ENCODE measurements around the gene JOSD2. TPM values are rescaled to one million over a fixed set of nuclear protein-coding genes. Genes with fewer than 3 reads are reported as not detected.
A peak's percentile ranks its signal among the peaks of the same experiment; 100 is the strongest.

Gene JOSD2
- total RNA-seq, 2 experiments from 2014 or later, result 40.2 to 41.7 TPM

DNA sequence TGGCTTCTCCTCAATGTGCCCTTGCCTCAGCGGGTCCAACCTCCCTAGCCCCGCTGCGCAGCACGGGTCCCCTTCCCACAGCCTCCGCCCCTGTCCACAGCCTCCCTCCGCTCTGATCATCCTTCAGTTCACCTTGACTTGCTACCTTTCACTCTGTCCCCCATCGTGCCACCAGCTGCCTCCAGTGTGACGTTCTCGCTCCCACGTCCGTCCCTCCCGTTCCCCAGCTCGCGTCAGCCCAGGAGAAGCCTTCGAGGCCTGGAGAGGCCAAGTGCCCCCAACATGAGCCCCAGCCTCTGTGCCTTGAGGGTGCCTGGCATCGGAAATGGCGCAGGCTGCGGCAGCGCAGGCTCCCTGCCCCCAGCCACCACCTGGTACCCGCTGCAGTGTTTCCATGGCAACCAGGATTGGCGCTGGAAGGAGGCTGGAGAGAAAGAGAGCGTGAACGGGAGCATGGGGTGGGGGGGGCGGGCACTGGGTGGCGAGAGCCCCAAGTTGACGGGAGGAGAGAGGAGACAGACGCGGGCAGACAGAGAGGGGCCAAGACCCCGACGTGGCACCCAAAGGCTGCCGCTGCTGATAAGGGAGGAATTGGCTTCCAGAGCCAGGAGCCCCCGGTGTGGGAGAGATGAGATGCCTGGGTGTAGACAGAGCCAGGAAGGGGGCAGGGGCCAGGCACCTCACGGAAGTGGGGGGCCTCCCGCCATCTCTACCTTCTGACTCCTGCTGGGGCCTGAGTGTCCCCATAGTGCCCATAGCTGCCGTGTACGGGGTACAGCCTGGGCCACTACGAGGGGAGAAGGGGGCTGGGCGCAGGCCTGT lies 3.6 kb upstream of the JOSD2 start:
- ATAC-seq, result no peak
- no peak for DNase-seq
- peaks cover 10% of the 10 kb centered on the region for H3K4me1 Mint-ChIP-seq
- CTCF ChIA-PET, result no interaction called here
- no peaks in the 10 kb centered on the region for H3K36me3 Mint-ChIP-seq
- no peak overlapping the region for H3K27ac Mint-ChIP-seq
- H3K4me3 Mint-ChIP-seq, result no peak overlapping the region
- H3K27me3 Mint-ChIP-seq, result peaks cover 11% of the 10 kb centered on the region
- no peaks in the 10 kb centered on the region for H3K9me3 Mint-ChIP-seq (ENCODE audit: low read depth)

DNA sequence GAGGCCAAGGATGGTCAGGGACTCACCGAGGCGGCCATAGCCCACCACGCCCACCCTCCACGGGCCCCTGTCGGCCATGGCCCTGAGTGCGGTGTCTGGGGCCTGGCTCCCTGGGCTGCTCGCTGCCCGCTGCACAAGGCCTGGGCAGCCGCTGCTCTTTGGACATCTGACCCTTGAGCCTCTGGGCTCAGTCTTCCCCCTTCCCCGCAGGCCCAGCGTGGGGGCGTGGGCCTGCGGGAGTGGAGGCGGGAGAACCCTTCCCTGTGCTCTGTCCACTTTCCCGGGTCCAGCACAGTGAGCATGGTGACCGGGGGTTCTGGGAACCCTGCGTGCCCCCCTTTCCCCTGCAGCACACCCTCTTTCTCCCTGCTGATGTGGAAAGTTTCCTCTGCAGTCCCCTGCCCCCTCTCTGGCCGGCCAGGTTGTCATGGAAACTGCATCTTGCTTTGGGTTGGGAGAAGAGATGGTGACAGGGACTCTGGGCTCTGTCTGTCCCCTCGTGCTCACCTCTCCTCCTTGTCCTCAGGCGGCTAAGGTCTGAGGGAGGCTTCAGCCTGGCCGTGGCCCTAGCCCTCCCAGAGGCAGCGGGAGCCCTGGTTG lies 2.9 kb upstream of the JOSD2 start, which contains the start of gene ASPDH:
Gene ASPDH, minus strand, starts transcription at position 168 of the 600 bp plus-strand sequence. Its CDS starts 90 bp downstream, at position 78.
- DNase-seq (no peak), ATAC-seq (no peak)
- H3K27me3 Mint-ChIP-seq, result peaks cover 11% of the 10 kb centered on the region
- peaks cover 13% of the 10 kb centered on the region for H3K4me1 Mint-ChIP-seq
- H3K27ac Mint-ChIP-seq, result no peak within 1 kb of the TSS
- H3K4me3 Mint-ChIP-seq, result no peak within 1 kb of the TSS
- no peaks in the 10 kb centered on the region for H3K9me3 Mint-ChIP-seq (ENCODE audit: low read depth)
- CTCF ChIA-PET, result interaction anchor here (0.5 kb wide), 1 partner anchor 152 kb away, joined by 3 read pairs; no protein-coding TSS in a partner anchor
- no peaks in the 10 kb centered on the region for H3K36me3 Mint-ChIP-seq

- H3K4me3 Mint-ChIP-seq, result no peak overlapping the region
- peaks cover 11% of the 10 kb centered on the region for H3K27me3 Mint-ChIP-seq
- H3K9me3 Mint-ChIP-seq (ENCODE audit: low read depth), result no peaks in the 10 kb centered on the region
- no peaks in the 10 kb centered on the region for H3K36me3 Mint-ChIP-seq
- H3K4me1 Mint-ChIP-seq, result peaks cover 15% of the 10 kb centered on the region
- no peak overlapping the region for H3K27ac Mint-ChIP-seq
- CTCF ChIA-PET, result interaction anchor here (0.5 to 2.9 kb wide), 2 partner anchors 153 to 156 kb away, joined by 3 to 13 read pairs; no protein-coding TSS in a partner anchor
- ATAC-seq, result no peak
- no peak for DNase-seq
Measured at GRCh38 chr19:50512999-50513745, 2.2 kb upstream of the JOSD2 start.

GRCh38 chr19:50512112-50512998 lies 1.4 kb upstream of the JOSD2 start:
- DNase-seq (no peak), ATAC-seq (no peak)
- Mint-ChIP-seq H3K4me1 (peaks cover 15% of the 10 kb centered on the region), H3K9me3 (ENCODE audit: low read depth) (no peaks in the 10 kb centered on the region), H3K27ac (no peak overlapping the region), H3K36me3 (no peaks in the 10 kb centered on the region), H3K27me3 (peaks cover 11% of the 10 kb centered on the region), H3K4me3 (peak overlapping the region; percentile 93)
- CTCF ChIA-PET, result interaction anchor here (1.5 to 2.9 kb wide), 5 partner anchors 33 to 155 kb away, joined by 4 to 13 read pairs (median 6); no protein-coding TSS in a partner anchor

DNA sequence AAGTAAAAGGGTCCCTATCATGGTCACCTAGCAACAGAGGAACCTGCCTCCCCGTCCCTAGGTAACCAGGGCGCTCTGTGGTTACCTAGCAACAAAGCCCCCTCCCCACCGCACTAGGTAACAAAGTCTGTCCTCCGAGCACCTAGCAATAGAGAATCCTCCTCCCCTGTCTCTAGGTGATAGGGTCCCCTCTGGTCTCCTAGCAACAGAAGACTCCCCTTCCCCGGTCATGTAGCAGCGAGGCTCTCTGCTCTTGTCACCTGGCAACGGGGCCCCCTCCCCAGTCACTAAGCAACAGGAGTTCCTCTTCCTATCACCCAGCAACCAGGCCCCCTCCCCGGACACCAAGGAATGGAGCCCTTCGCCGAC lies 307 bp downstream of the JOSD2 start:
- Mint-ChIP-seq H3K4me3 (peak overlapping the region; percentile 93), H3K9me3 (ENCODE audit: low read depth) (no peaks in the 10 kb centered on the region), H3K27ac (peak overlapping the region; percentile 89), H3K4me1 (peaks cover 15% of the 10 kb centered on the region), H3K36me3 (no peaks in the 10 kb centered on the region), H3K27me3 (peaks cover 4% of the 10 kb centered on the region)
- CTCF ChIA-PET, result interaction anchor here (1.0 to 2.9 kb wide), 9 partner anchors 26 to 182 kb away, joined by 3 to 13 read pairs (median 5); no protein-coding TSS in a partner anchor
- no peak for DNase-seq
- ATAC-seq, result no peak

- no peak for DNase-seq
Measured at GRCh38 chr19:50510121-50510670, 795 bp downstream of the JOSD2 start.

DNA sequence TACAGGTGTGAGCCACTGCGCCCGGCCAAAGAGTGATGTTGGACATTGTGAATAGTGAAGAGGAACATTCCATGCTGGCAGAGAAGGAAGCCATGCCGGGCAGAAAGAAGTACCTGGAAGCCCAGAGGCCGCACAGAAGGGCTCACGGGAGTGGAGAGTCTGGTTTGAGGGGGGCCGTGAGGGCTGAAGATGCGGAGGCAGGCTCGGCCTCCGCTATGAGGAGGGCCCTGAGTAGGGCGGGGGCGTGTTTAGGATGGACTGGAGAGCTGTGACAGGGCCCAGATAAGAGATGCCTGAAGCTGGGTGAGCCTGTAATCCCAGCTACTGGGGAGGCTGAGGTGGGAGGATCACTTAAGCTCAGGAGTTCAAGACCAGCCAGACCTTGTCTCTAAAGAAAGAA lies 1.6 kb downstream of the JOSD2 start:
- Mint-ChIP-seq H3K27me3 (peaks cover 2% of the 10 kb centered on the region), H3K4me1 (peaks cover 15% of the 10 kb centered on the region), H3K4me3 (peak overlapping the region; percentile 44), H3K36me3 (no peaks in the 10 kb centered on the region), H3K9me3 (ENCODE audit: low read depth) (no peaks in the 10 kb centered on the region), H3K27ac (no peak overlapping the region)
- ATAC-seq, result no peak
- CTCF ChIA-PET, result interaction anchor here (2.0 kb wide), 1 partner anchor 47 kb away, joined by 7 read pairs; no protein-coding TSS in a partner anchor
- DNase-seq, result no peak

More at GRCh38 chr19:50510121-50510670, 795 bp downstream of the JOSD2 start:
- CTCF ChIA-PET, result interaction anchor here (1.5 to 2.9 kb wide), 4 partner anchors 27 to 182 kb away, joined by 3 to 13 read pairs (median 6); no protein-coding TSS in a partner anchor
- peak overlapping the region; percentile 89 for H3K27ac Mint-ChIP-seq
- no peaks in the 10 kb centered on the region for H3K9me3 Mint-ChIP-seq (ENCODE audit: low read depth)
- peak overlapping the region; percentile 93 for H3K4me3 Mint-ChIP-seq
- no peak for ATAC-seq
- H3K27me3 Mint-ChIP-seq, result peaks cover 3% of the 10 kb centered on the region
- H3K4me1 Mint-ChIP-seq, result peaks cover 15% of the 10 kb centered on the region
- H3K36me3 Mint-ChIP-seq, result no peaks in the 10 kb centered on the region

GRCh38 chr19:50508843-50509190 lies 2.2 kb downstream of the JOSD2 start:
- Mint-ChIP-seq H3K27me3 (no peaks in the 10 kb centered on the region), H3K4me1 (peaks cover 15% of the 10 kb centered on the region), H3K9me3 (ENCODE audit: low read depth) (no peaks in the 10 kb centered on the region), H3K36me3 (no peaks in the 10 kb centered on the region), H3K4me3 (no peak overlapping the region), H3K27ac (no peak overlapping the region)
- ATAC-seq (no peak), DNase-seq (no peak)
- CTCF ChIA-PET, result interaction anchor here (2.0 kb wide), 1 partner anchor 48 kb away, joined by 7 read pairs; no protein-coding TSS in a partner anchor

DNA sequence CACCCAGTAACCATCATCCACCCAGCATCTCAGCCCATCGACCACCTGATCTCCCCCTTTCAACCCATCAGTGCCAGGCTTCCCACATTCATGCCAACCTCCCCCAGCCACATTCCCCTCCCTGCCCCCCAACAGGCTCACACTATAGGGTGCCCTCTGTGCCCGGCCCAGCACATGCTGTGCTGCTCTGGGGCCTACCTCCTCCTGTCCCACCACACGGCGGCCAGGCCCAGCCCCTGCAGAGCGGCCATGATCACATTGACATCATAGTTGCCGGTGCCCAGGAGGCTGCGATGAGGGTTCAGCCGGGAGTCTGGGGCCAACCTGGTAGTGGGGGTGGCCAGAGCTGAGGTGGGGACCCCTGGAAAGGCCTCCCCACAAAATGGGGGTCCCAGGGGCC lies 3.6 kb downstream of the JOSD2 start:
- CTCF ChIA-PET, result no interaction called here
- ATAC-seq (no peak), DNase-seq (no peak)
- no peak overlapping the region for H3K27ac Mint-ChIP-seq
- H3K9me3 Mint-ChIP-seq (ENCODE audit: low read depth), result no peaks in the 10 kb centered on the region
- H3K4me1 Mint-ChIP-seq, result peaks cover 15% of the 10 kb centered on the region
- no peaks in the 10 kb centered on the region for H3K27me3 Mint-ChIP-seq
- H3K36me3 Mint-ChIP-seq, result no peaks in the 10 kb centered on the region
- H3K4me3 Mint-ChIP-seq, result no peak overlapping the region

- CTCF ChIA-PET, result no interaction called here
- peaks cover 13% of the 10 kb centered on the region for H3K4me1 Mint-ChIP-seq
- no peak overlapping the region for H3K4me3 Mint-ChIP-seq
- no peaks in the 10 kb centered on the region for H3K27me3 Mint-ChIP-seq
- no peaks in the 10 kb centered on the region for H3K9me3 Mint-ChIP-seq (ENCODE audit: low read depth)
- H3K27ac Mint-ChIP-seq, result no peak overlapping the region
- ATAC-seq, result no peak
- H3K36me3 Mint-ChIP-seq, result no peaks in the 10 kb centered on the region
- DNase-seq, result no peak
Measured at GRCh38 chr19:50506700-50507099, 4.3 kb downstream of the JOSD2 start.

GRCh38 chr19:50505856-50506611 lies 5.0 kb downstream of the JOSD2 start:
- H3K27me3 Mint-ChIP-seq, result no peaks in the 10 kb centered on the region

More at GRCh38 chr19:50505856-50506611, 5.0 kb downstream of the JOSD2 start:
- Mint-ChIP-seq H3K4me3 (no peak overlapping the region), H3K4me1 (peaks cover 10% of the 10 kb centered on the region), H3K36me3 (no peaks in the 10 kb centered on the region), H3K27ac (no peak overlapping the region), H3K9me3 (ENCODE audit: low read depth) (no peaks in the 10 kb centered on the region)
- CTCF ChIA-PET, result no interaction called here
- DNase-seq (no peak), ATAC-seq (no peak)
